Loucy (cell line): ENCODE results near the gene LIPT2.

Source experiments
- H2AFZ ChIP-seq: fragments of 200-600 bp; sonication (generic); 2 replicates; pipeline ENCODE4 v1.6.0; 2016; ENCODE audit warnings: antibody characterized with exemption, mild to moderate bottlenecking, low read length, moderate library complexity
- H3F3A ChIP-seq: fragments of 200-600 bp; 2 replicates; pipeline ENCODE4 v1.6.0; 2016; ENCODE audit warnings: antibody characterized with exemption, low read depth, mild to moderate bottlenecking
- H3K27me3 ChIP-seq: fragments of 200-600 bp; sonication (generic); 2 replicates; pipeline ENCODE4 v1.6.1; 2014; ENCODE audit warnings: low read length, mild to moderate bottlenecking; ENCODE audit not compliant: insufficient read depth, poor library complexity, severe bottlenecking
- H3K36me3 ChIP-seq: fragments of 200-600 bp; sonication (generic); 2 replicates; pipeline ENCODE4 v1.6.1; 2016; ENCODE audit warnings: low read length; ENCODE audit not compliant: insufficient read depth
- H3K4me1 ChIP-seq: fragments of 200-600 bp; sonication (generic); 2 replicates; pipeline ENCODE4 v1.5.1; 2014; ENCODE audit warnings: low read length, mild to moderate bottlenecking; ENCODE audit not compliant: insufficient read depth, poor library complexity, severe bottlenecking
- H3K4me2 ChIP-seq: fragments of 200-600 bp; sonication (generic); 2 replicates; pipeline ENCODE4 v1.6.0; 2014; ENCODE audit warnings: antibody characterized with exemption, low read length, low read depth, mild to moderate bottlenecking; ENCODE audit not compliant: poor library complexity, severe bottlenecking
- H3K4me3 ChIP-seq: fragments of 200-600 bp; sonication (generic); 2 replicates; pipeline ENCODE4 v1.5.1; 2014; ENCODE audit warnings: low read length, mild to moderate bottlenecking, mixed read lengths; ENCODE audit not compliant: poor library complexity, severe bottlenecking
- H3K79me2 ChIP-seq: fragments of 200-600 bp; sonication (generic); 2 replicates; pipeline ENCODE4 v1.6.1; 2014; ENCODE audit warnings: low read length; ENCODE audit not compliant: insufficient read depth
- H3K9ac ChIP-seq: fragments of 200-600 bp; sonication (generic); 2 replicates; pipeline ENCODE4 v1.6.0; 2014; ENCODE audit warnings: mild to moderate bottlenecking, low read depth, low read length, moderate library complexity; ENCODE audit not compliant: poor library complexity, severe bottlenecking
- H3K9me2 ChIP-seq: fragments of 200-600 bp; sonication (generic); replicated peaks from 2 replicates; pipeline ENCODE4 v1.6.1; 2016; ENCODE audit warnings: low read depth, low read length, mixed read lengths
- H3K9me3 ChIP-seq: fragments of 200-600 bp; sonication (generic); 2 replicates; pipeline ENCODE4 v1.6.1; 2014; ENCODE audit warnings: mild to moderate bottlenecking, antibody characterized with exemption, low read length, low read depth; ENCODE audit not compliant: insufficient read depth
- H4K20me1 ChIP-seq: fragments of 200-600 bp; sonication (generic); 2 replicates; pipeline ENCODE4 v1.6.0; 2014; ENCODE audit warnings: antibody characterized with exemption, low read length, mild to moderate bottlenecking; ENCODE audit not compliant: insufficient read depth, poor library complexity, severe bottlenecking
- CTCF ChIP-seq: fragments of 200-600 bp; sonication (generic); conservative IDR thresholded peaks from 2 replicates; pipeline ENCODE4 v1.5.1; 2014; ENCODE audit warnings: mild to moderate bottlenecking, antibody characterized with exemption, low read length
- EZH2phosphoT487 ChIP-seq: fragments of 200-600 bp; IDR thresholded peaks from 2 replicates; pipeline ENCODE4 v1.6.1; 2018; ENCODE audit warnings: antibody characterized with exemption, mild to moderate bottlenecking, moderate library complexity, borderline replicate concordance

Gene LIPT2

GRCh38 chr11:74453373-74453975, 40.0 kb downstream of the LIPT2 start:
- Histone ChIP-seq H4K20me1 (no peaks in the 10 kb centered on the region), H3K27me3 (no peaks in the 10 kb centered on the region), H3K9ac (no peak overlapping the region), H3K4me1 (peaks cover 3% of the 10 kb centered on the region), H3K79me2 (no peaks in the 10 kb centered on the region), H3K36me3 (no peaks in the 10 kb centered on the region), H3K9me2 (no peaks in the 10 kb centered on the region), H3F3A (no peaks in the 10 kb centered on the region), H2AFZ (peak overlapping the region; percentile 64; the same call in 1 of the 2 replicates), H3K4me2 (no peak overlapping the region), H3K9me3 (no peaks in the 10 kb centered on the region), H3K4me3 (no peak overlapping the region)
- no peak for TF ChIP-seq EZH2phosphoT487
- peak; percentile 90 for TF ChIP-seq CTCF

GRCh38 chr11:74452366-74452765, 41.2 kb downstream of the LIPT2 start:
- Histone ChIP-seq H3K9me3 (no peaks in the 10 kb centered on the region), H3K27me3 (no peaks in the 10 kb centered on the region), H4K20me1 (no peaks in the 10 kb centered on the region), H3F3A (no peaks in the 10 kb centered on the region), H3K4me1 (peaks cover 3% of the 10 kb centered on the region), H3K4me3 (no peak overlapping the region), H3K4me2 (no peak overlapping the region), H3K9ac (no peak overlapping the region), H3K9me2 (no peaks in the 10 kb centered on the region), H3K36me3 (no peaks in the 10 kb centered on the region), H3K79me2 (no peaks in the 10 kb centered on the region), H2AFZ (no peak overlapping the region)
- TF ChIP-seq EZH2phosphoT487 (no peak), CTCF (no peak)

DNA sequence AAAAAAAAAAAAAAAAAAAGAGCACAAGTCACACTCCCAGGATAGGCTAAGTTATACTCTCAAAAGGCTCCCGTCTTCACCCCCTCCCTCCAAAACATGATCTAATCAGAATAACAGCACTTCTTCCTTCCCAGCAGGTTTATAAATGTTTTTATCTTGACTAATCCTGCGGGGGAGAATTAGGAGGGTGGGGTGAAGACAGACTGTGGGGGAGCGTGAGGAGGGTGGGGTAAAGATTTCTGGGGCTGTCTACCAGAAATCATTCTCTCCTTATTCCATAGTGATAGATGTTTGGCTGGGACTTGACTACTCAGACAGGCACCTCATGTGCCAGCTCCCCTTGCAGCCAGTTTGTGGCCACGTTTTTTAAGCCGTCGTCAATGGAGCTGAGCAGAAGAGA, 43.2 kb downstream of the LIPT2 start:
- no peaks in the 10 kb centered on the region for H3K79me2 ChIP-seq
- H3K4me2 ChIP-seq, result no peak overlapping the region
- no peaks in the 10 kb centered on the region for H3K9me2 ChIP-seq
- H3K36me3 ChIP-seq, result no peaks in the 10 kb centered on the region
- no peak overlapping the region for H3K4me3 ChIP-seq
- H3K27me3 ChIP-seq, result no peaks in the 10 kb centered on the region
- 0 out of 2 replicates have a peak overlapping the region, but pooled peaks have one; percentile 91 for H2AFZ ChIP-seq
- no peak overlapping the region for H3K9ac ChIP-seq
- H4K20me1 ChIP-seq, result no peaks in the 10 kb centered on the region
- peaks cover 3% of the 10 kb centered on the region for H3K4me1 ChIP-seq
- H3K9me3 ChIP-seq, result no peaks in the 10 kb centered on the region
- H3F3A ChIP-seq, result no peaks in the 10 kb centered on the region
- TF ChIP-seq CTCF (no peak), EZH2phosphoT487 (no peak)
